DMS53 treated with DMSO at 0.1 percent for 48 hours (cell line): ENCODE measurements around the gene SEPTIN1.
"Not testable (repeated sequence)": the region's sequence is repeated elsewhere in the genome, so short reads cannot be mapped to it uniquely, and the experiment has no call there.

Experiments used
- DNase-seq: peaks from one replicate; lab custom pipeline; 2025; ENCODE audit not compliant: unreplicated experiment; lab: John Stamatoyannopoulos, UW

Gene SEPTIN1

GRCh38 chr16:30346286-30346685, 36.1 kb downstream of the SEPTIN1 start:
- DNase-seq: no peak

DNA sequence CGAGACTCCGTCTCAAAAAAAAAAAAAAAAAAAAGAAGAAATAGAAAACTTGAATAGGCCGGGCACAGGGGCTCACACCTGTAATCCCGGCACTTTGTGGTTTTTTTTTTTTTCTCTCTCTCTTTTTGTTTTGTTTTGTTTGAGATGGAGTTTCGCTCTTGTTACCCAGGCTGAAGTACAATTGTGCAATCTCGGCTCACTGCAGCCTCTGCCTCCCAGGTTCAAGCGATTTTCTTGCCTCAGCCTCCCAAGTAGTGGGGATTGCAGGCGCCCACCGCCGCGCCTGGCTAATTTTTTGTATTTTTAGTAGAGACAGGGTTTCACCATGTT, 38.9 kb downstream of the SEPTIN1 start:
- DNase-seq: not testable (repeated sequence)

- no peak for DNase-seq
These were observed 39.4 kb downstream of the SEPTIN1 start for GRCh38 chr16:30342751-30343490.

GRCh38 chr16:30341971-30342370, 40.4 kb downstream of the SEPTIN1 start:
- DNase-seq: not testable (repeated sequence)

- DNase-seq: no peak
These were observed 41.7 kb downstream of the SEPTIN1 start for GRCh38 chr16:30340621-30341020.

GRCh38 chr16:30338715-30339114, 43.6 kb downstream of the SEPTIN1 start:
- not testable (repeated sequence) for DNase-seq

- DNase-seq: not testable (repeated sequence)
These were observed 44.4 kb downstream of the SEPTIN1 start for GRCh38 chr16:30337964-30338357.

DNA sequence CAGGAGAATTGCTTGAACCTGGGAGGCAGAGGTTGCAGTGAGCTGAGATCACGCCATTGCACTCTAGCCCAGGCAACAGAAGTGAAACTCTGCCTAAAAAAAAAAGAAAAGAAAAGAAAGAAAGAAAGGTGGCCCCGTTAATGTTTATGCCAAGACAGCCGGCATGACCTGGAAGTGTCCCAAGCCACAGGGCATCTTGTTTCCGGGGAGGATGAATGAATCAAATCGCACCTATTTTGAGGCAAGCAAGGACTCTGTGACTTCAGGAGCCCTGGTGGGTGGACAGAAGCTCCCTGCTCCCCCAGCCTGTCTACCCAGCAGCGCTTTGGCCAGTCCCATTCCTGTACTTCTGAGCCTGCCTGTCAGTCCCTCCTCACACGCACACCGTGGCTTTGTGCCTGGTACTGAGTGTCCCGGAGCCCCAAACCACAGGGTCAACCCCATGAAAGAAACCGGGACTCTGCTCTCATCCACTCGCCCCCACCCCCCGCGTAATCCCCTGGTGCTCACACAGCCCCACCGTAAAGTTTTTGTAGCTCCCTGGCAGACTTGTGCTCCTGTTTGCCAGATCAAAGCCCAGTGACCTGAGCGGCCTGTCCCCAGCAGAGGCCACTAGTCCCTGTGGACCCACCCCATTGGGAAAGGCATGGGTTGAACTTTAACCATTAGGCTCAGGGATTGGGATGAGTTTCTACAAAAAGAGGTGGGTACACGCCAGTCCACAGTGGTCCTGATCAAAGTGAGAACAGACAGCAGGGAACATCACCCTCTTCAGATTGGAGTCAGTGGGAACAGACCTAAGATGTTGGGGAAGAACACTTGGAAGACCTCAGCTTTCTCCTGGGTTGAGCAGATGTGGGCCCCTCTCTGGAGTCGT, 46.5 kb downstream of the SEPTIN1 start:
- peak; percentile 20 for DNase-seq

GRCh38 chr16:30335028-30335597, 47.2 kb downstream of the SEPTIN1 start:
- peak; percentile 37 for DNase-seq

- DNase-seq: peak; percentile 30
These were observed 47.8 kb downstream of the SEPTIN1 start for GRCh38 chr16:30334473-30334989.
